PC-9 (cell line): ENCODE data around the gene VPS13A.

ENCODE experiments used
- EZH2 ChIP-seq: fragments of 200-600 bp; sonication (generic); IDR thresholded peaks from 2 replicates; pipeline ENCODE4 v1.8.0; 2017; ENCODE audit warnings: antibody characterized with exemption, low read depth
- TF ChIP-seq, protein P1 (sequence below): fragments of 200-600 bp; sonication (generic); conservative IDR thresholded peaks from 2 replicates; pipeline ENCODE4 v1.6.1; 2017; ENCODE audit warnings: mixed run types, antibody characterized with exemption, mild to moderate bottlenecking, moderate library complexity

DNA sequence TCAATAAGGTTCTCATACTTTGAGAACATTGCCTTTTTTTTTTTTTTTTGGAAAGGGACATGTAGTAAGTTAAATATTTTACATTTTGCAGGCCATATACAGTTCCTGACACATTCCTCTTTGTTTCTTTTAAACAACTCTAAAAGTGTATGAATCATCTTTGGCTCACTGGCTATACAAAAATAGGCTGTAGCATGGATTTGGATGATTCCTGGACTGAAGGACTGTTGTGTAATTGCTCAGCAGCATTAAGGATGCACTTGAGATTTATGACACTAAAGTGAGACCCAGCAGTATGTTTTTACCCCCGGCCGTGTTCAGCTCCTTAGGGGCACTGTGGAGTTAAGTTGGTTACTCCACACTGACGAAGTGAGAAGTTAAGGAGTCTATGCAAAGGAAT is 41.3 kb downstream of the VPS13A start:
- TF ChIP-seq, protein P1, sequence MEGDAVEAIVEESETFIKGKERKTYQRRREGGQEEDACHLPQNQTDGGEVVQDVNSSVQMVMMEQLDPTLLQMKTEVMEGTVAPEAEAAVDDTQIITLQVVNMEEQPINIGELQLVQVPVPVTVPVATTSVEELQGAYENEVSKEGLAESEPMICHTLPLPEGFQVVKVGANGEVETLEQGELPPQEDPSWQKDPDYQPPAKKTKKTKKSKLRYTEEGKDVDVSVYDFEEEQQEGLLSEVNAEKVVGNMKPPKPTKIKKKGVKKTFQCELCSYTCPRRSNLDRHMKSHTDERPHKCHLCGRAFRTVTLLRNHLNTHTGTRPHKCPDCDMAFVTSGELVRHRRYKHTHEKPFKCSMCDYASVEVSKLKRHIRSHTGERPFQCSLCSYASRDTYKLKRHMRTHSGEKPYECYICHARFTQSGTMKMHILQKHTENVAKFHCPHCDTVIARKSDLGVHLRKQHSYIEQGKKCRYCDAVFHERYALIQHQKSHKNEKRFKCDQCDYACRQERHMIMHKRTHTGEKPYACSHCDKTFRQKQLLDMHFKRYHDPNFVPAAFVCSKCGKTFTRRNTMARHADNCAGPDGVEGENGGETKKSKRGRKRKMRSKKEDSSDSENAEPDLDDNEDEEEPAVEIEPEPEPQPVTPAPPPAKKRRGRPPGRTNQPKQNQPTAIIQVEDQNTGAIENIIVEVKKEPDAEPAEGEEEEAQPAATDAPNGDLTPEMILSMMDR: no peak
- no peak for TF ChIP-seq EZH2
